ENCODE measurements around the gene TANGO6. TPM values are rescaled to one million over a fixed set of nuclear protein-coding genes. Genes with fewer than 3 reads are reported as not detected.

Gene TANGO6
- total RNA-seq, 1 donor from 2014 or later: 12.8 TPM

GRCh38 chr16:68866933-68867332 is 23.6 kb downstream of the TANGO6 start:
- no peak for TF ChIP-seq EZH2phosphoT487 (IDR thresholded peaks at IDR 0.05)
- no peak for TF ChIP-seq CTCF (IDR thresholded peaks at IDR 0.05)
- no peak for TF ChIP-seq EZH2 (IDR thresholded peaks at IDR 0.05)
- DNase-seq (ENCODE audit: low spot score): no peak
- Mint-ChIP-seq H3K4me3 (no peak overlapping the region), H3K27me3 (ENCODE audit: insufficient read depth, low read depth) (peaks cover 3% of the 10 kb centered on the region), H3K9me3 (peaks cover 2% of the 10 kb centered on the region), H3K36me3 (peaks cover 5% of the 10 kb centered on the region), H3K27ac (no peak overlapping the region), H3K4me1 (no peaks in the 10 kb centered on the region)
- H2AFZ ChIP-seq (replicated peaks): no peak overlapping the region
- H3K9ac ChIP-seq: no peak overlapping the region
- no peaks in the 10 kb centered on the region for H3K36me3 ChIP-seq
- H3K4me3 ChIP-seq: no peak overlapping the region
- peaks cover 8% of the 10 kb centered on the region for H3K4me1 ChIP-seq
- no peak overlapping the region for H3K27ac ChIP-seq
- no peak overlapping the region for H3K4me2 ChIP-seq
- H4K20me1 ChIP-seq (ENCODE audit: low read depth): no peaks in the 10 kb centered on the region
- H3K27me3 ChIP-seq: no peaks in the 10 kb centered on the region
- H3K9me3 ChIP-seq (ENCODE audit: low read depth): no peaks in the 10 kb centered on the region
- no peaks in the 10 kb centered on the region for H3K79me2 ChIP-seq (ENCODE audit: low read depth)
- H3F3A ChIP-seq (ENCODE audit: low read depth): no peaks in the 10 kb centered on the region

- peaks cover 3% of the 10 kb centered on the region for H3K27me3 Mint-ChIP-seq (ENCODE audit: insufficient read depth, low read depth)
- H3K27me3 ChIP-seq: no peaks in the 10 kb centered on the region
- H3F3A ChIP-seq (ENCODE audit: low read depth): peaks cover 8% of the 10 kb centered on the region
- H3K4me2 ChIP-seq: no peak overlapping the region
- H3K4me3 ChIP-seq: no peak overlapping the region
- no peak for DNase-seq (ENCODE audit: low spot score)
- peaks cover 7% of the 10 kb centered on the region for H3K4me1 Mint-ChIP-seq
- peaks cover 16% of the 10 kb centered on the region for H3K4me1 ChIP-seq
- no peak overlapping the region for H3K9ac ChIP-seq
- H3K27ac Mint-ChIP-seq: no peak overlapping the region
- H3K27ac ChIP-seq: peak overlapping the region; percentile 53
- no peaks in the 10 kb centered on the region for H3K79me2 ChIP-seq (ENCODE audit: low read depth)
- H3K36me3 ChIP-seq: no peaks in the 10 kb centered on the region
- no peaks in the 10 kb centered on the region for H4K20me1 ChIP-seq (ENCODE audit: low read depth)
- peaks cover 2% of the 10 kb centered on the region for H3K9me3 Mint-ChIP-seq
- no peaks in the 10 kb centered on the region for H3K9me3 ChIP-seq (ENCODE audit: low read depth)
- H2AFZ ChIP-seq (replicated peaks): no peak overlapping the region
- H3K36me3 Mint-ChIP-seq: peaks cover 4% of the 10 kb centered on the region
- no peak overlapping the region for H3K4me3 Mint-ChIP-seq
- TF ChIP-seq EZH2 (IDR thresholded peaks at IDR 0.05): no peak
- no peak for TF ChIP-seq CTCF (IDR thresholded peaks at IDR 0.05)
- no peak for TF ChIP-seq EZH2phosphoT487 (IDR thresholded peaks at IDR 0.05)
These were observed 26.3 kb downstream of the TANGO6 start for GRCh38 chr16:68869492-68870088.

GRCh38 chr16:68873635-68874471 is 30.5 kb downstream of the TANGO6 start:
- Mint-ChIP-seq H3K9me3 (peaks cover 2% of the 10 kb centered on the region), H3K4me1 (peaks cover 7% of the 10 kb centered on the region), H3K4me3 (no peak overlapping the region), H3K36me3 (peaks cover 11% of the 10 kb centered on the region), H3K27me3 (ENCODE audit: insufficient read depth, low read depth) (no peaks in the 10 kb centered on the region), H3K27ac (peak overlapping the region; percentile 8)
- no peak overlapping the region for H3K4me3 ChIP-seq
- no peaks in the 10 kb centered on the region for H3K36me3 ChIP-seq
- peaks cover 16% of the 10 kb centered on the region for H3K4me1 ChIP-seq
- TF ChIP-seq EZH2 (IDR thresholded peaks at IDR 0.05): no peak
- TF ChIP-seq EZH2phosphoT487 (IDR thresholded peaks at IDR 0.05): no peak
- TF ChIP-seq CTCF (IDR thresholded peaks at IDR 0.05): no peak
- H3K4me2 ChIP-seq: no peak overlapping the region
- no peaks in the 10 kb centered on the region for H4K20me1 ChIP-seq (ENCODE audit: low read depth)
- peak; percentile 19 for DNase-seq (ENCODE audit: low spot score)
- H2AFZ ChIP-seq (replicated peaks): no peak overlapping the region
- H3K9me3 ChIP-seq (ENCODE audit: low read depth): no peaks in the 10 kb centered on the region
- peaks cover 8% of the 10 kb centered on the region for H3F3A ChIP-seq (ENCODE audit: low read depth)
- no peaks in the 10 kb centered on the region for H3K79me2 ChIP-seq (ENCODE audit: low read depth)
- H3K27ac ChIP-seq: peak overlapping the region; percentile 35
- H3K27me3 ChIP-seq: no peaks in the 10 kb centered on the region
- H3K9ac ChIP-seq: no peak overlapping the region
